MM.1S (cell line): ENCODE measurements around the gene APLNR.
A peak's percentile ranks its signal among the peaks of the same experiment; 100 is the strongest.

Experiments
- DNase-seq: peaks from one replicate; pipeline ENCODE4 v3.0.0-alpha.2; 2015
- H2AFZ ChIP-seq: fragments of 300-600 bp; sonication (generic); 2 replicates; pipeline ENCODE4 v1.6.0; 2016; ENCODE audit warnings: antibody characterized with exemption, low read length
- H3F3A ChIP-seq: fragments of 300-600 bp; sonication (generic); 2 replicates; pipeline ENCODE4 v1.6.1; 2016; ENCODE audit warnings: mild to moderate bottlenecking, antibody characterized with exemption, low read length, moderate library complexity, mixed read lengths; ENCODE audit not compliant: insufficient read depth
- H3K27ac ChIP-seq: fragments of 300-600 bp; sonication (generic); 2 replicates; pipeline ENCODE4 v1.5.1; 2016; ENCODE audit warnings: mild to moderate bottlenecking, low read length
- H3K27me3 ChIP-seq: fragments of 300-600 bp; sonication (generic); replicated peaks from 2 replicates; pipeline ENCODE4 v1.6.0; 2016; ENCODE audit warnings: low read length; ENCODE audit not compliant: insufficient read depth
- H3K36me3 ChIP-seq: fragments of 300-600 bp; sonication (generic); replicated peaks from 2 replicates; pipeline ENCODE4 v1.6.1; 2016; ENCODE audit warnings: mild to moderate bottlenecking, low read length, mixed read lengths; ENCODE audit not compliant: insufficient read depth
- H3K4me1 ChIP-seq: fragments of 300-600 bp; sonication (generic); 2 replicates; pipeline ENCODE4 v1.6.1; 2016; ENCODE audit warnings: low read length, mixed read lengths
- H3K4me2 ChIP-seq: fragments of 300-600 bp; sonication (generic); 2 replicates; pipeline ENCODE4 v1.6.0; 2016; ENCODE audit warnings: low read depth, low read length
- H3K4me3 ChIP-seq: fragments of 300-600 bp; sonication (generic); 2 replicates; pipeline ENCODE4 v1.5.1; 2016; ENCODE audit warnings: low read length, mixed read lengths
- H3K79me2 ChIP-seq: fragments of 300-600 bp; sonication (generic); 2 replicates; pipeline ENCODE4 v1.6.1; 2016; ENCODE audit warnings: mixed run types, low read length, mixed read lengths
- H3K9ac ChIP-seq: fragments of 300-600 bp; sonication (generic); 2 replicates; pipeline ENCODE4 v1.6.1; 2016; ENCODE audit warnings: low read length, mixed read lengths
- H3K9me2 ChIP-seq: fragments of 300-600 bp; sonication (generic); replicated peaks from 2 replicates; pipeline ENCODE4 v1.6.1; 2016; ENCODE audit warnings: mild to moderate bottlenecking, low read length, mixed read lengths; ENCODE audit not compliant: insufficient read depth
- H3K9me3 ChIP-seq: fragments of 300-600 bp; sonication (generic); replicated peaks from 2 replicates; pipeline ENCODE4 v1.6.1; 2016; ENCODE audit warnings: mild to moderate bottlenecking, low read length, mixed read lengths; ENCODE audit not compliant: insufficient read depth
- H4K20me1 ChIP-seq: fragments of 300-600 bp; sonication (generic); 2 replicates; pipeline ENCODE4 v1.6.1; 2016; ENCODE audit warnings: mild to moderate bottlenecking, low read length, moderate library complexity, mixed read lengths; ENCODE audit not compliant: insufficient read depth
- EZH2 ChIP-seq: fragments of 300-600 bp; sonication (generic); optimal IDR thresholded peaks from 2 replicates; pipeline ENCODE3; 2017; ENCODE audit warnings: low read depth, mild to moderate bottlenecking, antibody characterized with exemption, low read length, mixed read lengths
- EZH2phosphoT487 ChIP-seq: fragments of 300-600 bp; sonication (generic); IDR thresholded peaks from 2 replicates; pipeline ENCODE4 v1.6.1; 2018; ENCODE audit warnings: antibody characterized with exemption, low read length
- TF ChIP-seq, protein P1 (sequence below): fragments of 300-600 bp; sonication (generic); IDR thresholded peaks from 2 replicates; pipeline ENCODE4 v1.5.1; 2016; ENCODE audit warnings: antibody characterized with exemption, low read length, mixed read lengths

APLNR gene

GRCh38 chr11:57278721-57279095, 41.7 kb upstream of the APLNR start:
- no peaks in the 10 kb centered on the region for H3K9me2 ChIP-seq
- H3K4me2 ChIP-seq: no peak overlapping the region
- H3F3A ChIP-seq: no peaks in the 10 kb centered on the region
- H3K27me3 ChIP-seq: no peaks in the 10 kb centered on the region
- no peaks in the 10 kb centered on the region for H3K79me2 ChIP-seq
- H3K9ac ChIP-seq: no peak overlapping the region
- no peak overlapping the region for H2AFZ ChIP-seq
- no peak overlapping the region for H3K27ac ChIP-seq
- H3K36me3 ChIP-seq: no peaks in the 10 kb centered on the region
- H3K9me3 ChIP-seq: no peaks in the 10 kb centered on the region
- no peak for TF ChIP-seq EZH2
- TF ChIP-seq, protein P1, sequence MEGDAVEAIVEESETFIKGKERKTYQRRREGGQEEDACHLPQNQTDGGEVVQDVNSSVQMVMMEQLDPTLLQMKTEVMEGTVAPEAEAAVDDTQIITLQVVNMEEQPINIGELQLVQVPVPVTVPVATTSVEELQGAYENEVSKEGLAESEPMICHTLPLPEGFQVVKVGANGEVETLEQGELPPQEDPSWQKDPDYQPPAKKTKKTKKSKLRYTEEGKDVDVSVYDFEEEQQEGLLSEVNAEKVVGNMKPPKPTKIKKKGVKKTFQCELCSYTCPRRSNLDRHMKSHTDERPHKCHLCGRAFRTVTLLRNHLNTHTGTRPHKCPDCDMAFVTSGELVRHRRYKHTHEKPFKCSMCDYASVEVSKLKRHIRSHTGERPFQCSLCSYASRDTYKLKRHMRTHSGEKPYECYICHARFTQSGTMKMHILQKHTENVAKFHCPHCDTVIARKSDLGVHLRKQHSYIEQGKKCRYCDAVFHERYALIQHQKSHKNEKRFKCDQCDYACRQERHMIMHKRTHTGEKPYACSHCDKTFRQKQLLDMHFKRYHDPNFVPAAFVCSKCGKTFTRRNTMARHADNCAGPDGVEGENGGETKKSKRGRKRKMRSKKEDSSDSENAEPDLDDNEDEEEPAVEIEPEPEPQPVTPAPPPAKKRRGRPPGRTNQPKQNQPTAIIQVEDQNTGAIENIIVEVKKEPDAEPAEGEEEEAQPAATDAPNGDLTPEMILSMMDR: no peak
- TF ChIP-seq EZH2phosphoT487: no peak
- H4K20me1 ChIP-seq: no peaks in the 10 kb centered on the region
- DNase-seq: no peak
- H3K4me1 ChIP-seq: no peaks in the 10 kb centered on the region
- no peak overlapping the region for H3K4me3 ChIP-seq

DNA sequence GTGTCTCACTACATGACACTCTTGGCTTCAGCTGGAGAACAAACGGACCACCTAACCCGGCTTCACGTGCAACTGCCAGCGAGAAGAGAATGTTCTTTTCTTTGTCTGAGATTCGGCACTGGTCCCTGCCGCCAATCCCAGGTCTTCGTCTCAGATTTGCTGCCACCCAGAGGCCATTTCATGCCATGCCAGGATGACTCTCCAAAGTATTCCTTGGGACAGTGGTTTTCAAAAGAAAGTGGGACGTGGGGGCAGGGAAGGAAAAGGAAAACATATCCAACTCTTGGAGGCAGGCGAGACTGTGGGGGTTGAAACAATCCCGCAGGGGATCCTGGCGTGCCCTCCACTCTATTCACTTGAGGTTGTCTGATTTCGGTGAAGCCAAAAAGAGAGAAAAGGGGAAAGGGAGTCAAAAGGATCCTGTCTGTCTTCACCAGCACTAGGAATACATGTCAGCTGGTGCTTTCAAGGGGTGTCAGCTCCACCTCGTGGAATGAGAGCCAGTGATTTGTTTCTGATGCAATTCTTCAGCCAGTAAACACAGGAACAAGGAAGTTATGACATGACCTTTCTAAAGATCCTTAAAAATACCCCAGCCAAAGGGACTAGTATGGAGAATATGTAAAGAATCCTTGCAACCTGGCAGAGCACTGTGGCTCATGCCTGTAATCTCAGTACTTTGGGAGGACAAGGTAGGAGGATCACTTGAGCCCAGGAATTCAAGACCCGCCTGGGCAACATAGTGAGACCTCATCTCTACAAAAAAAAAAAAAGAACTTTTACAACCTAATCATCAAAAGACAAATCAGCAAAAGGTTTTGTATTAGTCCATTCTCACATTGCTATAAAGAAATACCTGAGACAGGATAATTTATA, 41.0 kb upstream of the APLNR start:
- Histone ChIP-seq H3K79me2 (no peaks in the 10 kb centered on the region), H3K4me2 (peak overlapping the region; percentile 33), H3K36me3 (no peaks in the 10 kb centered on the region), H3F3A (no peaks in the 10 kb centered on the region), H3K9ac (no peak overlapping the region), H4K20me1 (no peaks in the 10 kb centered on the region), H3K27ac (no peak overlapping the region), H3K9me2 (no peaks in the 10 kb centered on the region), H3K4me1 (no peaks in the 10 kb centered on the region), H3K27me3 (no peaks in the 10 kb centered on the region), H3K9me3 (no peaks in the 10 kb centered on the region), H2AFZ (peak overlapping the region; percentile 53), H3K4me3 (no peak overlapping the region)
- TF ChIP-seq EZH2phosphoT487: no peak
- TF ChIP-seq, protein P1: peak; percentile 90
- no peak for DNase-seq

- Histone ChIP-seq H3K9me3 (no peaks in the 10 kb centered on the region), H3K36me3 (no peaks in the 10 kb centered on the region), H3F3A (no peaks in the 10 kb centered on the region), H3K27me3 (no peaks in the 10 kb centered on the region), H4K20me1 (no peaks in the 10 kb centered on the region), H3K9me2 (no peaks in the 10 kb centered on the region), H3K79me2 (no peaks in the 10 kb centered on the region), H3K27ac (no peak overlapping the region), H3K4me1 (no peaks in the 10 kb centered on the region), H3K4me3 (no peak overlapping the region), H3K4me2 (peak overlapping the region; percentile 33; the same call in 1 of the 2 replicates), H3K9ac (no peak overlapping the region), H2AFZ (peak overlapping the region; percentile 53)
- TF ChIP-seq, protein P1: no peak
- TF ChIP-seq EZH2 (no peak), EZH2phosphoT487 (no peak)
- no peak for DNase-seq
Observed at GRCh38 chr11:57276971-57277675, 40.1 kb upstream of the APLNR start.
